Measurements from ENCODE around the gene POLD3. TPM values are rescaled to one million over a fixed set of nuclear protein-coding genes. Genes with fewer than 3 reads are reported as not detected.
A peak's percentile ranks its signal among the peaks of the same experiment; 100 is the strongest.

Gene POLD3
- polyA plus RNA-seq, 2 of the 4 experiments (the other 2 are of a cell fraction), result 20.7 to 36.3 TPM

DNA sequence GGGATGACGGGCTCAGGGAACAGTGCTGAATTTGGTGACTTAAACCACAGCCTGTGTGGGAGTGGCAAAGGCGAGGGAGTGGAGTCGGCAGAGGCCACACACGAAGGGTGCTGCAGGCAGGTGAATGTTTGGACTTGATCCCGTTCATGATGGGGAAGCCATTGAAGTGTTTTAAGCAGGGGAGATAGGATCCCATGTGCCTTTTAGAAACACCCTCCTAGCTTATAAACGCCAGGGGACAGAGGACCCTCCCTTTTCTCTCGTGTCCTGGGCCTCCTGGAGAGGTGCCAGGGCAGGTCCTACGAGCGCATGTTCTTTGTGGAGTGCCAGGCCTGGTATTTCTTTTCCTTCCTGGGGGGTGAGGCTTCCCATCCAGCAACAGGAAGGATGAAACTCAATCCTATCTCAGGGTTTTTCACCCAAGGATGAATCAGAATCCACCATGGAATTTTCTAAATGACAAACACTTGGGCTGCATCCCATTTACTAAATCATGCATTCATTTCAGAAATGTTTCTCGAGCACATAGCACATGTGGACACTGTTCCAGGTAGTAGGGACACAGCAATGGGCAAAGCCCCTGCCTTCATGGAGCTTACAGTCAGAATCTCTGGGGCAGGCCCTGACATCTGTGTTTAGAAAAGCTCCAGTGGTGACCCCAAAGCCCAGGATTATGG, 79.3 kb downstream of the POLD3 start:
- Histone ChIP-seq H3K4me2 (peak overlapping the region; percentile 66), H3K9me3 (no peaks in the 10 kb centered on the region), H3K4me3 (no peak overlapping the region), H3K4me1 (peaks cover 38% of the 10 kb centered on the region), H3K27ac (peak overlapping the region; percentile 98 to 100)
- TF ChIP-seq TFCP2L1 (CRISPR knock-in tag; IDR thresholded peaks at IDR 0.05), result no peak
- no peak for TF ChIP-seq EHMT2 (IDR thresholded peaks at IDR 0.05; ENCODE audit: low read depth)
- peak; percentile 32 to 69; a peak in 2 of 5 replicates for TF ChIP-seq EP300 (IDR thresholded peaks at IDR 0.05)
- TF ChIP-seq, protein P1, sequence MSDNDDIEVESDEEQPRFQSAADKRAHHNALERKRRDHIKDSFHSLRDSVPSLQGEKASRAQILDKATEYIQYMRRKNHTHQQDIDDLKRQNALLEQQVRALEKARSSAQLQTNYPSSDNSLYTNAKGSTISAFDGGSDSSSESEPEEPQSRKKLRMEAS (IDR thresholded peaks at IDR 0.05), result peak; percentile 31; the same call in 1 of the 2 replicates
- 0 out of 2 replicates have a peak, but pooled peaks have one; percentile 25 for TF ChIP-seq HOXA7 (CRISPR knock-in tag; IDR thresholded peaks at IDR 0.05)
- no peak for TF ChIP-seq FOSL2 (IDR thresholded peaks at IDR 0.05)
- TF ChIP-seq FOSL2 (CRISPR knock-in tag; IDR thresholded peaks at IDR 0.05), result peak; percentile 25; the same call in 1 of the 2 replicates
- FAIRE-seq (no peak), DNase-seq (ENCODE audit: low read depth in 1 of 2, low spot score in 1 of 2) (peak in 1 of 2 experiments; percentile 51), ATAC-seq (no peak)
- WGBS (ENCODE audit: missing lambda C conversion rate), result 75% methylated on average over 10 of the region's 10 CpGs
- ChIA-PET POLR2A (interaction anchor here (1.3 kb wide), 1 partner anchor 25 kb away, joined by 8 read pairs; no protein-coding TSS in a partner anchor), CTCF (interaction anchor here (1.0 to 20.4 kb wide), 8 partner anchors 7 to 68 kb away, joined by 3 to 281 read pairs (median 6); no protein-coding TSS in a partner anchor)

DNA sequence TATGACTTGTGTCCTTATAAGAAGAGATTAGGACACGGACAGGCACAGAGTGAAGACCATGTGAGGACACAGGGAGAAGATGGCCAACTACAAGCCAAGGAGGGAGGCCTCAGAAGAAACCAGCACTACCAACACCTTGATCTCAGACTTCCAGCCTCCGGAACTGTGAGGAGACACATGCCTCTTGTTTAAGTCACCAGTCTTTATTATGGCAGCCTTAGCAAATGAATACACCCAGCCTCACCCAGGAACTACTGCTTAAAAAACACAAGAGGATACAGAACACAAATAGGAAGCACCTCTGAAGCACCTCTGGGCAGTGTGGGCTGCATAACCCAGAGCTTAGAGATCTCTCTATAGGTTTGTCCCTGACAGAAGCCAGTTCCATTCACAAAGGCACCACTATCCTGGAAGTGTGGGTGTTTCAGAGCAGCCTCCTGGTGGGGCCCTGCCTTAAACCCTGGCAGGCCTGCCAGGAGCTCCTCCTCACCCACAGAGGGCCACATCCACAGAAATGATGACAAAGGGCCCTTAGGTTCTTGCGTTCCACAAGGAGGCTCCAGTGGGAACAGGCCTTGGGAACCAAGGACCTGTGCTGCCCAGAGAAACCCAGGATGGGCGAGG, 80.1 kb downstream of the POLD3 start:
- ChIA-PET CTCF (interaction anchor here (0.8 to 20.4 kb wide), 12 partner anchors 8 to 67 kb away, joined by 3 to 281 read pairs (median 4); no protein-coding TSS in a partner anchor), POLR2A (interaction anchor here (0.8 to 1.7 kb wide), 4 partner anchors 9 to 179 kb away, joined by 4 to 8 read pairs (median 6); partner anchors contain the start of gene LIPT2)
- DNase-seq (ENCODE audit: low read depth in 1 of 2, low spot score in 1 of 2), result peak in 1 of 2 experiments; percentile 21
- no peaks in the 10 kb centered on the region for H3K9me3 ChIP-seq
- H3K4me2 ChIP-seq, result peak overlapping the region; percentile 66
- FAIRE-seq, result no peak
- TF ChIP-seq, protein P2, sequence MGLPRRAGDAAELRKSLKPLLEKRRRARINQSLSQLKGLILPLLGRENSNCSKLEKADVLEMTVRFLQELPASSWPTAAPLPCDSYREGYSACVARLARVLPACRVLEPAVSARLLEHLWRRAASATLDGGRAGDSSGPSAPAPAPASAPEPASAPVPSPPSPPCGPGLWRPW (IDR thresholded peaks at IDR 0.05), result no peak
- TF ChIP-seq CBX2 (IDR thresholded peaks at IDR 0.05; ENCODE audit: borderline replicate concordance, low read depth), result no peak
- no peak for TF ChIP-seq EP300 (IDR thresholded peaks at IDR 0.05)
- TF ChIP-seq, protein P3, sequence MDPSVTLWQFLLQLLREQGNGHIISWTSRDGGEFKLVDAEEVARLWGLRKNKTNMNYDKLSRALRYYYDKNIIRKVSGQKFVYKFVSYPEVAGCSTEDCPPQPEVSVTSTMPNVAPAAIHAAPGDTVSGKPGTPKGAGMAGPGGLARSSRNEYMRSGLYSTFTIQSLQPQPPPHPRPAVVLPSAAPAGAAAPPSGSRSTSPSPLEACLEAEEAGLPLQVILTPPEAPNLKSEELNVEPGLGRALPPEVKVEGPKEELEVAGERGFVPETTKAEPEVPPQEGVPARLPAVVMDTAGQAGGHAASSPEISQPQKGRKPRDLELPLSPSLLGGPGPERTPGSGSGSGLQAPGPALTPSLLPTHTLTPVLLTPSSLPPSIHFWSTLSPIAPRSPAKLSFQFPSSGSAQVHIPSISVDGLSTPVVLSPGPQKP (IDR thresholded peaks at IDR 0.05; ENCODE audit: low read depth, low read length), result no peak
- no peak for TF ChIP-seq KDM5A (IDR thresholded peaks at IDR 0.05)
- TF ChIP-seq, protein P4, sequence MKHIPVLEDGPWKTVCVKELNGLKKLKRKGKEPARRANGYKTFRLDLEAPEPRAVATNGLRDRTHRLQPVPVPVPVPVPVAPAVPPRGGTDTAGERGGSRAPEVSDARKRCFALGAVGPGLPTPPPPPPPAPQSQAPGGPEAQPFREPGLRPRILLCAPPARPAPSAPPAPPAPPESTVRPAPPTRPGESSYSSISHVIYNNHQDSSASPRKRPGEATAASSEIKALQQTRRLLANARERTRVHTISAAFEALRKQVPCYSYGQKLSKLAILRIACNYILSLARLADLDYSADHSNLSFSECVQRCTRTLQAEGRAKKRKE (CRISPR knock-in tag; IDR thresholded peaks at IDR 0.05; ENCODE audit: low read depth), result peak; percentile 63; the same call in 1 of the 2 replicates
- TF ChIP-seq ESRRA (IDR thresholded peaks at IDR 0.05; ENCODE audit: borderline replicate concordance, low read length), result no peak
- TF ChIP-seq HOXB13 (CRISPR knock-in tag; IDR thresholded peaks at IDR 0.05; ENCODE audit: low read depth), result peak; percentile 56; the same call in 1 of the 2 replicates
- TF ChIP-seq, protein P5, sequence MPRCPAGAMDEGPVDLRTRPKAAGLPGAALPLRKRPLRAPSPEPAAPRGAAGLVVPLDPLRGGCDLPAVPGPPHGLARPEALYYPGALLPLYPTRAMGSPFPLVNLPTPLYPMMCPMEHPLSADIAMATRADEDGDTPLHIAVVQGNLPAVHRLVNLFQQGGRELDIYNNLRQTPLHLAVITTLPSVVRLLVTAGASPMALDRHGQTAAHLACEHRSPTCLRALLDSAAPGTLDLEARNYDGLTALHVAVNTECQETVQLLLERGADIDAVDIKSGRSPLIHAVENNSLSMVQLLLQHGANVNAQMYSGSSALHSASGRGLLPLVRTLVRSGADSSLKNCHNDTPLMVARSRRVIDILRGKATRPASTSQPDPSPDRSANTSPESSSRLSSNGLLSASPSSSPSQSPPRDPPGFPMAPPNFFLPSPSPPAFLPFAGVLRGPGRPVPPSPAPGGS (IDR thresholded peaks at IDR 0.05), result no peak
- 0 out of 2 replicates have a peak, but pooled peaks have one; percentile 30 for TF ChIP-seq ZSCAN20 (CRISPR knock-in tag; IDR thresholded peaks at IDR 0.05)
- TF ChIP-seq EHF (CRISPR knock-in tag; IDR thresholded peaks at IDR 0.05), result 0 out of 2 replicates have a peak, but pooled peaks have one; percentile 15
- TF ChIP-seq CHD2 (IDR thresholded peaks at IDR 0.05; ENCODE audit: low read length, partially characterized antibody), result no peak
- TF ChIP-seq MYC (IDR thresholded peaks at IDR 0.05; ENCODE audit: borderline replicate concordance, low read length), result no peak
- 0 out of 2 replicates have a peak, but pooled peaks have one; percentile 52 for TF ChIP-seq HOXA7 (CRISPR knock-in tag; IDR thresholded peaks at IDR 0.05)
- TF ChIP-seq JUN (IDR thresholded peaks at IDR 0.05), result no peak
- H3K4me1 ChIP-seq, result peaks cover 45% of the 10 kb centered on the region
- H3K4me3 ChIP-seq, result no peak overlapping the region
- H3K27ac ChIP-seq, result peak overlapping the region; percentile 98 to 100
- ATAC-seq, result no peak
- 42% methylated on average over 4 of the region's 4 CpGs for WGBS (ENCODE audit: missing lambda C conversion rate)

All from A549 (cell line).